Keratinocyte (primary cell): ENCODE data around the gene FMN1. TPM values are rescaled to one million over a fixed set of nuclear protein-coding genes. Genes with fewer than 3 reads are reported as not detected.
"Not testable (repeated sequence)": the region's sequence is repeated elsewhere in the genome, so short reads cannot be mapped to it uniquely, and the experiment has no call there.

ENCODE experiments used
- DNase-seq: peaks from one replicate; pipeline ENCODE4 v3.0.0-alpha.2; 2011; ENCODE audit warnings: low read depth, missing footprints, low spot score
- FAIRE-seq: peaks from 2 replicates; lab custom pipeline; 2011; peaks lifted over from hg19 to GRCh38; lab: Jason Lieb, UNC
- H2AFZ ChIP-seq: 2 replicates; pipeline ENCODE4 v1.6.0; 2012; ENCODE audit warnings: low read length, control low read depth, inconsistent platforms; ENCODE audit not compliant: control insufficient read depth
- H3K27ac ChIP-seq: 2 replicates; pipeline ENCODE4 v1.5.1; 2011; ENCODE audit warnings: low read length; ENCODE audit not compliant: control insufficient read depth, insufficient read depth
- H3K27me3 ChIP-seq: 3 replicates; pipeline ENCODE4 v1.6.0; 2011; ENCODE audit warnings: low read length; ENCODE audit not compliant: control insufficient read depth, insufficient read depth; ENCODE audit errors: extremely low read depth
- H3K36me3 ChIP-seq, 2 experiments: 2 replicates in 1 of 2; 3 replicates in 1 of 2; pipeline ENCODE4 v1.5.1; 2011; ENCODE audit warnings: low read length in 2 of 2, mild to moderate bottlenecking in 1 of 2; ENCODE audit not compliant: control insufficient read depth in 2 of 2, insufficient read depth in 2 of 2; ENCODE audit errors: extremely low read depth in 1 of 2
- H3K4me1 ChIP-seq: 3 replicates; pipeline ENCODE4 v1.5.1; 2011; ENCODE audit warnings: low read length; ENCODE audit not compliant: control insufficient read depth, insufficient read depth; ENCODE audit errors: extremely low read depth
- H3K4me2 ChIP-seq: 3 replicates; pipeline ENCODE4 v1.6.0; 2011; ENCODE audit warnings: low read depth, low read length; ENCODE audit not compliant: control insufficient read depth, insufficient read depth; ENCODE audit errors: extremely low read depth
- H3K4me3 ChIP-seq, 3 experiments: fragments of 200-600 bp in 1 of 3; sonication (generic) in 1 of 3; 2 replicates in 2 of 3; 3 replicates in 1 of 3; pipeline ENCODE4 v1.5.1; 2011 to 2016; ENCODE audit warnings: low read length in 3 of 3, mild to moderate bottlenecking in 3 of 3, control low read depth in 2 of 3, inconsistent platforms in 1 of 3, low read depth in 1 of 3, mixed read lengths in 1 of 3, mixed run types in 1 of 3, moderate library complexity in 1 of 3; ENCODE audit not compliant: control insufficient read depth in 2 of 3, insufficient read depth in 2 of 3; ENCODE audit errors: extremely low read depth in 1 of 3
- H3K79me2 ChIP-seq: 2 replicates; pipeline ENCODE4 v1.6.0; 2012; ENCODE audit warnings: low read length; ENCODE audit not compliant: control insufficient read depth, insufficient read depth
- H3K9ac ChIP-seq: 3 replicates; pipeline ENCODE4 v1.6.0; 2011; ENCODE audit warnings: low read length; ENCODE audit not compliant: control insufficient read depth, insufficient read depth; ENCODE audit errors: extremely low read depth
- H3K9me1 ChIP-seq: 3 replicates; pipeline ENCODE4 v1.6.0; 2011; ENCODE audit warnings: low read length; ENCODE audit not compliant: control insufficient read depth, insufficient read depth; ENCODE audit errors: extremely low read depth
- H3K9me3 ChIP-seq: 2 replicates; pipeline ENCODE4 v1.5.1; 2012; ENCODE audit warnings: low read depth, low read length; ENCODE audit not compliant: control insufficient read depth
- H4K20me1 ChIP-seq: 3 replicates; pipeline ENCODE4 v1.6.0; 2011; ENCODE audit warnings: low read length; ENCODE audit not compliant: control insufficient read depth, insufficient read depth; ENCODE audit errors: extremely low read depth
- CTCF ChIP-seq, 3 experiments: IDR thresholded peaks in 1 of 3; conservative IDR thresholded peaks in 1 of 3; optimal IDR thresholded peaks in 1 of 3; 2 replicates in 2 of 3; 3 replicates in 1 of 3; pipeline versions ENCODE3 to v1.5.1; 2011; ENCODE audit warnings: low read length in 3 of 3, mild to moderate bottlenecking in 3 of 3, moderate library complexity in 2 of 3, control low read depth in 1 of 3, inconsistent platforms in 1 of 3; ENCODE audit not compliant: insufficient read depth in 2 of 3; ENCODE audit errors: extremely low read depth in 1 of 3
- EZH2 ChIP-seq: IDR thresholded peaks from one replicate; pipeline ENCODE4 v1.6.1; 2012; ENCODE audit warnings: inconsistent platforms, mild to moderate bottlenecking, low read length, moderate library complexity
- dilution Hi-C: fragments of 300-500 bp; cut with MboI; formaldehyde crosslinking; loops from one replicate; pipeline ENCODE4 v1.7.0; 2020; ENCODE audit warnings: low sequenced_read_pairs; ENCODE audit not compliant: extremely low pct_ligation_motif_present
- polyA plus RNA-seq, 5 experiments: library from polyadenylated mRNA; depleted of rRNA in 3 of 5; stranded (reverse) in 3 of 5; stranded (forward) in 1 of 5; unstranded in 1 of 5; fragments of >200 nt; gene quantifications; 1 replicate in 1 of 5; 2 replicates in 3 of 5; 3 replicates in 1 of 5; pipeline versions ENCODE4 v1.2.1 to v1.2.3, GENCODE V29; 2011 to 2012; ENCODE audit warnings: missing spikeins in 2 of 5, low read depth in 1 of 5, low replicate concordance in 1 of 5

Gene FMN1
- polyA plus RNA-seq, 1 donor (not counting 4 experiments of a cell fraction or from before 2014, with no cell fraction given): 0.71 TPM

- no peaks in the 10 kb centered on the region for H3K27me3 ChIP-seq
- no peaks in the 10 kb centered on the region for H3K36me3 ChIP-seq
- H3K4me1 ChIP-seq: peaks cover 5% of the 10 kb centered on the region
- DNase-seq (no peak), FAIRE-seq (no peak)
- no peaks in the 10 kb centered on the region for H3K79me2 ChIP-seq
- no peak for TF ChIP-seq CTCF (optimal IDR thresholded peaks at IDR 0.05 in 1 of 3, IDR thresholded peaks at IDR 0.05 in 1 of 3, conservative IDR thresholded peaks at IDR 0.05 in 1 of 3; ENCODE audit: extremely low read depth in 1 of 3, insufficient read depth in 2 of 3, low read length in 3 of 3)
- TF ChIP-seq EZH2: no peak
- H4K20me1 ChIP-seq: no peaks in the 10 kb centered on the region
- H3K9me3 ChIP-seq: no peaks in the 10 kb centered on the region
- no peak overlapping the region for H3K4me3 ChIP-seq
- no peak overlapping the region for H3K27ac ChIP-seq
- no peak overlapping the region for H2AFZ ChIP-seq
- dilution Hi-C loops: no loop called here
- H3K4me2 ChIP-seq: no peak overlapping the region
- no peak overlapping the region for H3K9ac ChIP-seq
- no peaks in the 10 kb centered on the region for H3K9me1 ChIP-seq
These were observed 241.5 kb downstream of the FMN1 start for GRCh38 chr15:32952901-32953532.

- FAIRE-seq: no peak
- no peaks in the 10 kb centered on the region for H3K27me3 ChIP-seq
- H3K4me3 ChIP-seq: no peak overlapping the region
- H3K9ac ChIP-seq: no peak overlapping the region
- H3K4me1 ChIP-seq: peaks cover 5% of the 10 kb centered on the region
- no peaks in the 10 kb centered on the region for H3K9me1 ChIP-seq
- no peaks in the 10 kb centered on the region for H3K9me3 ChIP-seq
- no peaks in the 10 kb centered on the region for H3K79me2 ChIP-seq
- no peaks in the 10 kb centered on the region for H3K36me3 ChIP-seq
- H3K27ac ChIP-seq: no peak overlapping the region
- H4K20me1 ChIP-seq: no peaks in the 10 kb centered on the region
- dilution Hi-C loops: no loop called here
- no peak for TF ChIP-seq CTCF (optimal IDR thresholded peaks at IDR 0.05 in 1 of 3, IDR thresholded peaks at IDR 0.05 in 1 of 3, conservative IDR thresholded peaks at IDR 0.05 in 1 of 3; ENCODE audit: extremely low read depth in 1 of 3, insufficient read depth in 2 of 3, low read length in 3 of 3)
- no peak for TF ChIP-seq EZH2
- H2AFZ ChIP-seq: no peak overlapping the region
- no peak for DNase-seq
- H3K4me2 ChIP-seq: no peak overlapping the region
These were observed 242.6 kb downstream of the FMN1 start for GRCh38 chr15:32951736-32952464.

- H3K4me2 ChIP-seq, H4K20me1 ChIP-seq, H3K27ac ChIP-seq, DNase-seq, H2AFZ ChIP-seq, H3K27me3 ChIP-seq, H3K79me2 ChIP-seq, H3K36me3 ChIP-seq, H3K9me1 ChIP-seq, dilution Hi-C loops, H3K4me3 ChIP-seq, H3K9ac ChIP-seq, H3K9me3 ChIP-seq, FAIRE-seq, H3K4me1 ChIP-seq: not testable (repeated sequence)
These were observed 244.5 kb downstream of the FMN1 start for GRCh38 chr15:32950051-32950450.
